Ammon's horn (tissue), 1 donor: ENCODE data around the gene RGMA.
"Not testable (repeated sequence)": the region's sequence is repeated elsewhere in the genome, so short reads cannot be mapped to it uniquely, and the experiment has no call there.

Experiments used
- DNase-seq: peaks from one replicate; pipeline ENCODE4 v3.0.0-alpha.2; 2016; ENCODE audit warnings: low spot score

Gene RGMA

DNA sequence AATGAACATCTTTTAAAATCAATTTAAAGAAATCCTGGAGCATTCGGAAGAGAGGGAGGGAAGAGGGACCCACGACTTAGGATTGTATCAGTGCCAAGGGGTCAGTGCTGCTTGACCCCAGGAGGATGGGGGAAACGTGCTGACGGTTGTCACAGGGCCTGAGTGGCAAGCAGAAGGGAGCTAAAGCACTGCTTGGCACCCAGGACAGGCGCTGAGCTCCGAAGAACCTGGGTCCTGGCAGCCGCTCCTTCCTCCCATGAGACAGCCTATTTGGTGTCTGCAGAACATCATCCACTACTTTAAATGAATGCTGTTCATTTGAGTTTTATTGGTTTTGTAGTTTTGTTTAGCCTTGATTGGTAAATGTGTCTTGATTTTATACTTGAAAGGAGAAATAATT is 54.5 kb downstream of the RGMA start:
- DNase-seq, result no peak

DNA sequence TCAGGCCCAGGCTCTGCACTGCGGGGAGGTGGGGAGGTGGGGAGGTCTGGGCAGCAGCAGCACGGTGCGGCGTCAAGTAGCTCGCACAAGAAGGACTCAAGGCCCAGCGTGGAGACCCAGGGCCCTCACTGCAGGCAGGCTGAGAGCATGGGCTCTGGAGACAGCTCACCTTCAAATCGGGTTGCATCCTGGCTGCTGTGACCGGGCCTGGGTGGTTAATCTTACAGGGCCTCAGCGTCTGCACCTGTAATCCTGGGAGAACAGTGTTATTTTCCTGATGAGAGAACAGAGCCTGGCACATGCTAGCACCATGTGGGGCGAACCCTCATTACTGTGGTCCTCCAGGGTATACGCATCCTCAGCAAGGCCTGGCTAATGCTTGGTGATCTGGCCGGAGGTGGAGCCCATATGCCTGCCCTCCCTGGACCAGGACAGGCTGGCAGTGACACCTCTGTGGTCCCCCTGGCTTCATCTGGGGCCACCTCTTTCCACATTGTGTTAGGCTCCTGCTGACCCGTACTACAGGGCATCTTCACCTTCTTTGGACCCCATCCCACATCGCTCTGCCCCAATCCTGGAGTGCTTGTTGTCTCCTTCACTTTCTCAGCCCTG is 55.5 kb downstream of the RGMA start:
- DNase-seq, result no peak

DNA sequence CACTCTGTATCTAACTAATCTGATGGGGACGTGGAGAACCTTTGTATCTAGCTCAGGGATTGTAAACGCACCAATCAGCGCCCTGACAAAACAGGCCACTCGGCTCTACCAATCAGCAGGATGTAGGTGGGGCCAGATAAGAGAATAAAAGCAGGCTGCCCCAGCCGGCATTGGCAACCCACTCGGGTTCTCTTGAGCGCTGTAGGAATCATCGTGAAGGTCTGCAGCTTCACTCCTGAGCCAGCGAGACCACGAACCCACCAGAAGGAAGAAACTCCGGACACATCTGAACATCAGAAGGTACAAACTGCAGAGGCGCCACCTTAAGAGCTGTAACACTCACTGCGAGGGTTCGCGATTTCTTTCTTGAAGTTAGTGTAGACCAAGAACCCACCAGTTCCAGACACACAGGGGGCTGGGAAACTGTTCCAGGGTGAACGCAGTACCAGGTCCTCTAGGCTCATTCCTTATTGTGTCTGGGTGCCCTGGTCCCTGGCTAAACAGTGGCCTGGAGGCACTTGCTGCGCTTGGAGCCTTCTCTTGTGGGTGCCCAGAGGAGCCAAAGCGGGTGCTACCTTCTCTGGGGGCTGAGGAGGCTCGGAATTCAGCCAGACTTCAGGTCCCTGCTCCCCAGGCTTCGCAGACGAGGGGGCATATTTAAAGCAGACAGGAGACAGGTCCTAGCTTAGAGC is 56.4 kb downstream of the RGMA start:
- DNase-seq, result not testable (repeated sequence)

DNA sequence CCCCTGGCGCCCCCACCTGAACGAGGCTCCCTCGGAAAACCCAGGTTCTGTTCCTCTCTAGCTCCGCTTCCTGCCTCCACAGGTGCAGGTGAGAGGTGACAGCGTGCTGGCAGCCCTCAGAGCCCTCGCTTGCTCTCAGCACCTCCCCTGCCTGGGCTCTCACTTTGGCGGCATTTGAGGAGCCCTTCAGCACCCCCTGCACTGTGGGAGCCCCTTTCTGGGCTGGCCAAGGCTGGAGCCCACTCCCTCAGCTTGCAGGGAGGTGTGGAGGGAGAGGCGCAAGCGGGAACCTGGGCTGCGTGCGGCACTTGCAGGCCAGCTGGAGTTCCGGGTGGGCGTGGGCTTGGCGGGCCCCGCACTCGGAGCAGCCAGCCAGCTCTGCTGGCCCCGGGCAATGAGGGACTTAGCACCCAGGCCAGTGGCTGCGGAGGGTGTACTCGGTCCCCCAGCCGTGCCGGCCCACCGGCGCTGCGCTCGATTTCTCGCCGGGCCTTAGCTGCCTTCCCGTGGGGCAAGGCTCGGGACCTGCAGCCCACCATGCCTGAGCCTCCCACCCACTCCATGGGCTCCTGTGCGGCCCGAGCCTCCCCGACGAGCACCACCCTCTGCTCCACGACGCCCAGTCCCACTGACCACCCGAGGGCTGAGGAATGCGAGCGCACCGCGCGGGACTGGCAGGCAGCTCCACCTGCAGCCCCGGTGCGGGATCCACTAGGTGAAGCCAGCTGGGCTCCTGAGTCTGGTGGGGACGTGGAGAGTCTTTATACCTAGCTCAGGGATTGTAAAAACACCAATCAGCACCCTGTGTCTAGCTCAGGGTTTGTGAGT is 57.2 kb downstream of the RGMA start:
- not testable (repeated sequence) for DNase-seq

DNA sequence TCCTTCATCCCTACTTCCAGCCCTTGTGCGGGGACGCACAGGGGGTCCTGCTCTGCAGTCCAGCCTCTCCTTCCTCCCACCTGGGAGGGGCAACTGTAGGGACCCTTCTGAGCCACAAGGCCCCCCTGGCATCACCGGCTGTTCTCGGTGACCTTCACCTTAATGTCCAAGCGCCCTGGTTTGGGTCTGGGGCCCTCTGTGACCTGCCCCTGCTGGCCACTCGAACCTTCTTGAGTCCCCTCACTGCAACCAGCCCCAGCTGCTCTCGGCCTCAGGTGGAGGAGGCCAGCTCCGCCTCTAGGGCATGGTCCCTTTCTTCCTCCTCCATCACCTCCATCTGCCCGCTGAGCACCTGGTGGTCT is 57.9 kb downstream of the RGMA start:
- DNase-seq, result no peak

DNA sequence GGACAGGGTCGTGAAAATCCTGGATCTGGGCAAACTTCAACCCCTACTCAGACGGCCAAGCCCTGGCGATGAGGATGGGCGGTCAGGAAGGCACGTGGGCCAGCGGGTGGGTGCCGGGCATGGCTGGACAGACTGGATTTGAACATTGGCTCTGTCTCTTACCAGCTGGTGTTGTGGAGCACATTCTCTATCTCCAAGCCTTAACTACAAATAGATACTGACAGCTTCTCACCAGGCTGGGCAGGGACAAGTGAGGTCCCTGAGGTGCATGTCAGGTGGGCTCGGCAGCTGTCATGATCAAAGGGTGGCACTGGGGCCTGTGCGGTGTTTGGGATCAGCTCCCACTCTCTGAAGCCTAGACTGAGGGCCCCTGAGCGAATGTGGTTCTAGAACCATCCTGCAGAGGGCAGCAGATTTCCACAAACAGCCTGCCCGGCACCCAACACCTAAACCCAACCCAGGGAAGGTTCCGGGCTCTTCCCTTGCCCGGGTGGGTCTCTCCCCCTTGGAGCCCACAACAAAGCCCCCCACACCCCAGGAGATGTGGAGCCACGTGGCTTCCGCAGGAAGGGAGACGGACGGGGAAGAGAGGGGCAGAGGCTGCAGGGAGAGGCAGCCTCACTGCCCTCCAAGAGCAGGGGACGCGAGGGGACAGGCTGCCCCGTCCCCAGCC is 58.4 kb downstream of the RGMA start:
- DNase-seq, result peak; percentile 83

DNA sequence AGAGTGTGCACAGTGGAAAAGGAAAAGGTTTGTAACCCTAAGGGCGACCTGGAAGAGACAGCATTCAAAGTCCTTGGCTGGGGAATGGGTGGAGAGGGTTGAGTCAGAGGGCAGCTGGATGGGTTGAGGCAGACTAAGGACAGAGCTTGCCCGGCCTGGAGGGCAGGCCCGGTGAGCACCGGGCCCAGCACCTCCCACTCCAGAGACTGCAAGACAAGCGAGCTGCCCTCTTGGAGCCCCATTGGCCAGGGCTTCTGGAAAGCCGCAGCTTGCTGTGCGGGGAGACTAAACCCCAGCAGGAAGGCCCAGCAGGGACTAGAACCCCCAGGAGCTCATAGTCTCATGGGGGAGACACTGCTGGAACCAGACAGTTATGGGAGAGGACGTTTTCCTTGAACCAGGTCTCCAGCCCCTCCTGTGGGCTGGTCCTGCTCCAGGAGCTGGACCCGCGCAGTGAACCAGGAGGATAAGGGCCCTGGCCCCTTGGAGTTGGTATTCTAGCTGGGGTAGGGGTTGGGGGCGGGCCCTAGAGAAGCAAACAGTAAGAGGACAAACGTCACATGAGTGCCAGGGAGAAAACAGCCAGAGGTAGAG is 59.1 kb downstream of the RGMA start:
- no peak for DNase-seq

DNA sequence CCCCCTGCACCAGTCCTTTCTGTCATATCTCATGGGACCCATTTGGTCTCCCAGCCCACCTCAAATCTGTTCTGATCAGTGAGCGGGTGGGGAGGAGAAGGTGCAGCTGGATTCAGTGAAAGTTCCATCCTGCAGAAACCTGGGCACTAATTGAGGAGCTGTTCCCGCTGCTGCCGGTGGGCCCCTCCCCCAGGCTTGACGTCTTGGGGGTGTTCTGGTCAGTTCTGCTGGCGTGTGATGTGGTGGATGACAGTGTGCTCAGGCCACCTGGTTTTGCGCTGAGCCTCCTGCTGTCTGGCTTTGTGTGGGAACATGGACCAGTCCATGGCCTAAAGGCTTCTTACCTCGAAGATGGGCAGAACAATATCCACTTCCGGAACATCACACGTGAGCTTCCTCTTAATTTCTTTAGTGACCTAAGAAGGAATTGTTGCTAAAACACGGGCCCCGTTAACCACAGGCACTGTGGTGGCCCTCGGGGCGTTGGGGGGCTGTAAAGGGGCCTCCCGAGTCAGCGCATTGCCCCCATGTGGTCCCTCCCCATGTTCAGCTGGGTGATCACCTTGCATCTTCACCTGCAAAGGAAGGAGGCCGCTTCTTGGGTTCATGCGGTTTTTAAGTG is 59.7 kb downstream of the RGMA start:
- no peak for DNase-seq

DNA sequence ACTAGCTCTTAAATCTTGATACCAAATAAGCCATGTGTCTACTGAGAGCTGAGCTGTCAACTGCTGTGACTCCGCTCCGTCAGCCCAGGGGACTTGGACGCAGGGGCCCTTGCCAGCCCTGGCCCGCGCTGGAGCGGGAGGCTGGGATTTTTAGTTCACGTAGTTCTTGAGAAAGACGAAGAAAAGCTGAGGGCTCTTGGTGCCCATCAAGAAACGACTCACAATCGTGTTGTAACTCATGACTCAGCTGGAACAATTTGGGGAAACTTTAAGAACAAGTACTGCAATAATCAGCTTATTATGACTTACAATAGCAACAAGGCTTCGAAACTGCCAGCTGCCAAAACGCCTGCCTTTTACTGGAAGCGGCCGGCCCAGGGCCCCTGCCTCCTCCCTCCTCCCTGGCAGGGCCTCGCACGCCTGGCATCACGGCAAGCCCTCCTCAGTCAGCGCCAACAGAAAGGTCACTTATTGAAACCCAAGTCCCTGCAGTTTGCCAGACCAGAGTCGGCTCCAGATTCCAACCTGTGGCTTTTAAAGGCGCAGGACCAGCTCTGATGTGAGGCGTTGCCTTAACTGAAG is 60.3 kb downstream of the RGMA start:
- DNase-seq, result peak; percentile 82

DNA sequence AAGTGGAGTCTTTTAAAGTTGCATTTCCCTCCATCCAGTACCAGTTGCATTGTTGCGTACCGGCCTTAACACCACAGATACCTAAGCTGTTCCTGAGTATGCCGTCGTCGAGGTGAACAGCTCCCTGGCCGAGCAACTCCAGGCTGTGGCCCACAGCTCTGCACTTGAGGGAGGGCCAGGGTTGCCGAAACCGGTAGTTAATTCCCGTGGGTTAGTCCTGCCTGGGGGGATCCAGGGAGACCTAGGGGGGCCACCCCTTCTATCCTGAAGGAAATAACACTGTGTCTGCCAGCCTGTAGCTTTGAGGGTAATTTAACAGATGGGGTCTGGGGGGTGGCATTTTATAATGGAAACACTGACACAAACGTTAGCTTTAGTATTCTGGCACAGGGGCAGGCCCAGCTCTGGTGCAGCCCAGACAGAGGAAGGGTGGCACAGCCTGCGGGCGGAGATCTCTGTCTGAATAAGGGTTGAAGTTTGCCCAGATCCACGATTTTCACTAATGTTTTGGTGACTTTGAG is 60.8 kb downstream of the RGMA start:
- DNase-seq, result no peak

DNA sequence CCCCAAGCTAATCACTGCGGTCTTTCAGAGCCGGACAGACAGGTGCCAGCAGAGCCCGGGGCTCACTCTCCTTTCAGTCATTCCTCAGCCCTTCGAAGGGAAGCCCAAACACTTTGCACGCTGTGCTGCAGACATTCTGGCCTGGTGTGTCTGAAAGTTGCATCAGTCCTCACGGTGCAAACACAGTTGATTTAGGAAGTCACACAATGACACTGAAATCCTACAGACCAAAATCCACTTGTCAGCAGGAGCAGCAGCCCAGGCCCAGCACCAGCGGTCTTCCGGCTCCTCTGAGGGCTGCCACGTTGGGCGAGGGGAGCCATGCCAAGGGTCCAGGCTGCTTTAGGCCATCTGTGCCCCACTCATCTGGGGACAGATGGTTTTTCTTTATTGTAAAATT is 61.6 kb downstream of the RGMA start:
- DNase-seq, result no peak

DNA sequence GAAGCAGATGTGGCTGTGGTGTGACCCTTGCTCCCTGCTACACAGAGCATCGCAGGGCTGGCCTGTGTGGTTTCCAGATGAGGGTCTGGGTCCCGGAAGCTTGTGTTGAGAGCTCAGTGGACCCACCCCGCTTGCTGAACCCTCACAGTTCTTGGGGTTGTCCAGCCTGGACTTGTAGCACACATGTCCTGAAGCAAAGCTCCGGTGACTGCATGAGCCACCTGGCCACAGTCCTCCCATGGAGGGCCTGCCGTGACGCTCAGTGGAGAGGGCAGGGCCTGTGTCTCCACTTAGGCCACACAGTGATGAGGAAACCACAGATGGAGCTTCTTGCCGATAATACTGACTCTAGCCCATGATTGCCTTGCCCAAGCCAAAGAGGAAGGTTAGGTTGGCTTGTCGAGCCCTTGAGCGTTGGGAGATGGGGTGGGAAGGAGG is 62.6 kb downstream of the RGMA start:
- no peak for DNase-seq

DNA sequence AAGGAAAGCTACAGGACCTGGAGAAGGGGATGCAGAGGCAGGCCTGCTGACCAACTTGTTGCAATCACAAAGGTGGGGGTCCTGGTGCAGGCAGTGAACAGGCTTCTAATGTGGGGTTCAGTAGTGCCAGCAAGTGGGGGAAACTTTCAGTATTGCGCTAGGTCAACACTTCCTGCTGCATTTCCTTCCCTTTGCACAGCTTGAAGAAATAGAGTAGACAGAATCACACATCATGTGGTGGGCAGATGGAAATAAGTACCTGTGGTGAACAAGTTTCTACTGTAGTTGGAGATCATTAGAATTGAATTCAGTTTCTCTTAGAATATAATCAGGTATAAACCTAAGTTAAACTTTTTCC is 63.4 kb downstream of the RGMA start:
- DNase-seq, result no peak

DNA sequence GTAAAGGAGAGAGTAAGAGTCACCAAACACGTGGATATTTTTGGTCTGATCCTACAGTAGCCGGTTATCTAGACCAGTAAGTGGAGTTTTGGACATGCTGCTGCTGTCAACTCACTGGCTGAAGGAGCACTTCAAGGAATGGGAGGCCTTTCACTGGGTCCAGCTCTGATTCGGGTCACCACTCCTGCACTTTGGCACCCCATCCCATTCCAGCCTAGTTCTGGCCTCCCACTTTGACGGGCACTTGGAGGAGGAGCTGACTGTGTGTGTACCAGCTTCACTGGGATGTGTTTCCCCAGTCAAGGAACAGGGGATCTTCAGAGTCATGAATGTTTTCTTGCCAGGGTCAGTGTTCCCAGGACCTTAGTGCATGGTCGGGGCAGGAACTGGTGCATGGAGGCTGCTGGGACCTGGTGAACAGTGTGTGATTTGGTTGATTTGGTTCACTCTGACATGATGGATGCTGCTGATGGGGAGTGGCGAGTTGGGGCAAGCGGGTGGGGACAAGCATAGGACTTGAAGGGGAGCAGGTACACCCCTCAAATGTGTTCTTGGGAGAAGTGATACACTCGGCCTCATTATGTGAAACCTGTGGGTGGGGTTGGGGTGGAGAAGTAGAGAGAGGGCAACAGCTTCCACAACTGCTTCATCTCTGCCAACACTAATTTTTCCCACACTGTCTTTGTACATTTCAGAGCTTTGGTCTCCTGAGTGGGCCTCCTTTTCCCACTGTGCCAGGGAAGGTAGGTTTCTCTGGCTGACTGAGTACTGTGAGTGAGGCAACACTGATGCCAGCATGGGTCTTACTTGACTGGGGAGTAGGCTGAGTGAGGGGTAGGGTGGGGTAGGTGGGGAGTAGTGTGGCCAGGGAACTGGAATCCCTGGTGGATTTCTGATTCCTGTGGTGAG is 64.0 kb downstream of the RGMA start:
- DNase-seq, result no peak

DNA sequence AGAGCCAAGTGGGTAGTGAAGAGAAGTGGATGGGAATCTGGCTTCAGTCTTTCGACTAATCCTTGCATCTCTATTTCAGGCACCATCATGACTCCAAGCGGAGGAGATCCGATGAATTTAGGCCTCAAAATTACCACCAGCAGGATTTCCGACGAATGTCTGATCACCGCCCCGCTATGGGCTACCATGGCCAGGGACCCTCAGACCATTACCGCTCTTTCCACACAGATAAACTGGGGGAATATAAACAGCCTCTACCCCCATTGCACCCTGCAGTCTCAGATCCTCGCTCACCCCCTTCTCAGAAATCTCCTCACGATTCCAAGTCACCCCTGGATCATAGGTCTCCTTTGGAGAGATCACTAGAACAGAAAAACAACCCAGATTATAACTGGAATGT is 64.7 kb downstream of the RGMA start:
- DNase-seq, result no peak

DNA sequence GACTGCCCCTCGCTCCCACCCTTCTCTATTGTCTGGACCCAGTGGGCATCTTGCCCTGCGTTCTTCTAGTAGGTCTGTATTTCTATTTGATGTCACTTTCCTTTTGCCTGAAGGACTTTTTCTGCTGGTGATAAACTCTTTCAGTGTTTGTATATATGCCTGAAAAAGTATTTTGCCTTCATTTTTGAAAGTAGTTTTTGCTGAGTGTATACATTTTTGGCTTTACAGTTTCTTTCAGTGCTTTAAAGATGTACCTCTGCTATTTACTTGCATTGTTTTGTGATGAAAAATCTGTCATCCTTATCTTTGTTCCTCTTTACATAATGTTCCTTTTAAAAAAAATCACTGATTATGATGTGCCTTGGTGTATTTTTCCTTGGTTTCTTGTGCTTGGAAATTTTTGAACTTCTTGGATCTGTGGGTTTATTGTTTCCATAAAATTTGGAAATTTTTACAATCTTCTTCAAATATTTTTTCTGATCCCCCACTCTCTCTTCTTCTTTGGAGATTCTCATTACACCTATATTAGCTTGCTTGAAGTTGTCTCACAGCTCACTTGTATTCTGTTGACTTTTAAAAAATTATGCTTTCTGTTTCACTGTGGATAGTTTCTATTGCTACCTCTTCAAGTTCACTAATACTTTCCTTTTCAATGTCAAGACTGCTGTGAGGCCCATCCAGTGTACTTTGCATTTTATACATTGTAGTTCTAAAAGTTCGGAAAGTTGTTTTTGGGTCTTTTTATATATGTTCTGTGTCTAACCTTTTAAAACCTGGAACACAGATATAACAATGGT is 67.8 kb downstream of the RGMA start:
- DNase-seq, result no peak

DNA sequence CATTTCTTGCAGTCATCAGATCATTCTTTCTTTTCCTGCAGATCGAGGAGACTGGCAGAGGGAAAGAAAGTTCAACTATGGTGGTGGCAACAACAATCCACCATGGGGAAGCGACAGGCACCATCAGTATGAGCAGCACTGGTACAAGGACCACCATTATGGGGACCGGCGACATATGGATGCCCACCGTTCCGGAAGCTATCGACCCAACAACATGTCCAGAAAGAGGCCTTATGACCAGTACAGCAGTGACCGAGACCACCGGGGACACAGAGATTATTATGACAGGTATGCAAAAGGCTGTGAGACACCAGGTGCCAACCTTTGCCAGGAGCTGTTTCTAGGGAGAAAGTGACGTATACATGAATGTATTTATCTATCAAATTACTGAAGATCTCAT is 69.0 kb downstream of the RGMA start:
- DNase-seq, result no peak

DNA sequence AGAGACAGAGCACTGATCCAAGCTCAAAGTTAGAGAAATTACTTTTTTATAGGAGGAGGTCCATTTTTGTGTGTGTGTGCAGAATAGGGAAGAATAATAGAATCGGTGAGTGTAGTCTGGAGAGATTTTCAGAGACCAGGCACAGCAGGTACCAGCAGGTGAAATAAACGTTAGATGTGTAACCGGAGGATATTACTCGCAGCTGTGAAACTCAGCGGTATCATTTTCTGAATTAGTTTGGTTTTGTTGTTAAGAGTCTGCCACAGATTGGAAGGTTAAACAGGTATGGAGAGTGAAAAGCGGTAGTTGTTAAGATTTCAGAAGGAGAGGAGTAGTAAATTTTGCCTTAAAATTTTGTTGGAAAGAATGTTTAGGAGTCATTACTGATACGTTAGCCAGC is 69.9 kb downstream of the RGMA start:
- DNase-seq, result no peak

DNA sequence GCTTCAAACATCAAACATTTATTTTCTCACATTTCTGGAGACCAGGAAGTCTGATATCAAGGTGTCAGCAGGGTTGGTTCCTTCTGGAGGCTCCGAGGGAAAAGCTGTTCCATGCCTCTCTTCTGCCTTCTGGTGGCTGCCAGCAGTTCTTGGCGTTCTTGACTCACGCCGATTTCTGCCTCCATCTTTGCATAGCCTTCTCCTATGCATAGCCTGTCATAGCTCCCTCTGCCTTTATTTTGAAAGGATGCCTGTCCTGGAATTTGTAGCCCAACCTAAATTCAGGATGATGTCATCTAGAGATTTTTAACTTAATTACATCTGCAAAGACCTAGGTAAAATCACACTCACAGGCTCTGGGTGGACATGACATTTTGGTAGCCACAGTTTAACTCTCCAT is 70.4 kb downstream of the RGMA start:
- DNase-seq, result peak; percentile 56
